H9 (cell line): ENCODE data around the gene RAD23B. TPM values are rescaled to one million over a fixed set of nuclear protein-coding genes. Genes with fewer than 3 reads are reported as not detected.
A peak's percentile ranks its signal among the peaks of the same experiment; 100 is the strongest.

Source experiments
- DNase-seq: peaks from one replicate; pipeline ENCODE4 v3.0.0-alpha.2; 2017
- H2AFZ ChIP-seq: one replicate; pipeline ENCODE4 v1.6.1; 2013; ENCODE audit warnings: mild to moderate bottlenecking, low read length, control low read depth, moderate library complexity
- H2AK5ac ChIP-seq: 2 replicates; pipeline ENCODE4 v1.6.1; 2013; ENCODE audit warnings: low read length, control low read depth, mixed read lengths; ENCODE audit not compliant: insufficient read length
- H2BK120ac ChIP-seq: one replicate; pipeline ENCODE4 v1.6.1; 2013; ENCODE audit warnings: low read depth, mild to moderate bottlenecking, low read length, control low read depth, inconsistent platforms; ENCODE audit not compliant: poor library complexity, severe bottlenecking
- H2BK12ac ChIP-seq: 2 replicates; pipeline ENCODE4 v1.6.1; 2013; ENCODE audit warnings: low read length, control low read depth, mixed read lengths, low read depth; ENCODE audit not compliant: insufficient read length
- H2BK15ac ChIP-seq: 2 replicates; pipeline ENCODE4 v1.6.1; 2013; ENCODE audit warnings: low read depth, low read length, control low read depth
- H2BK20ac ChIP-seq: one replicate; pipeline ENCODE4 v1.6.1; 2013; ENCODE audit warnings: low read depth, mild to moderate bottlenecking, low read length, control low read depth, inconsistent platforms; ENCODE audit not compliant: poor library complexity, severe bottlenecking
- H2BK5ac ChIP-seq: 2 replicates; pipeline ENCODE4 v1.6.1; 2013; ENCODE audit warnings: low read length, control low read depth, mixed read lengths; ENCODE audit not compliant: insufficient read length
- H3K14ac ChIP-seq: 2 replicates; pipeline ENCODE4 v1.6.1; 2013; ENCODE audit warnings: low read length, control low read depth; ENCODE audit not compliant: insufficient read depth
- H3K18ac ChIP-seq: 2 replicates; pipeline ENCODE4 v1.6.1; 2013; ENCODE audit warnings: low read depth, mild to moderate bottlenecking, mixed read lengths, low read length, control low read depth; ENCODE audit not compliant: insufficient read length
- H3K23ac ChIP-seq: 2 replicates; pipeline ENCODE4 v1.6.1; 2013; ENCODE audit warnings: low read length, control low read depth, mixed read lengths, low read depth; ENCODE audit not compliant: insufficient read length
- H3K23me2 ChIP-seq: 2 replicates; pipeline ENCODE4 v1.6.1; 2013; ENCODE audit warnings: low read depth, mild to moderate bottlenecking, mixed read lengths, low read length, control low read depth; ENCODE audit not compliant: insufficient read length, poor library complexity, severe bottlenecking
- H3K27ac ChIP-seq: 2 replicates; pipeline ENCODE4 v1.5.1; 2013; ENCODE audit warnings: low read length, control low read depth, mixed read lengths, low read depth; ENCODE audit not compliant: insufficient read length
- H3K27me3 ChIP-seq: 2 replicates; pipeline ENCODE4 v1.6.1; 2013; ENCODE audit warnings: low read length, control low read depth, inconsistent platforms; ENCODE audit not compliant: insufficient read depth
- H3K4ac ChIP-seq: 2 replicates; pipeline ENCODE4 v1.6.1; 2013; ENCODE audit warnings: low read depth, mild to moderate bottlenecking, control low read depth, inconsistent platforms, low read length, moderate library complexity
- H3K4me1 ChIP-seq: 2 replicates; pipeline ENCODE4 v1.6.1; 2013; ENCODE audit warnings: low read length, control low read depth, inconsistent platforms; ENCODE audit not compliant: insufficient read depth
- H3K4me2 ChIP-seq: 2 replicates; pipeline ENCODE4 v1.6.1; 2013; ENCODE audit warnings: low read length, control low read depth, mixed read lengths; ENCODE audit not compliant: insufficient read length, insufficient read depth
- H3K56ac ChIP-seq: 2 replicates; pipeline ENCODE4 v1.6.1; 2013; ENCODE audit warnings: low read depth, mild to moderate bottlenecking, mixed read lengths, low read length, control low read depth; ENCODE audit not compliant: insufficient read length
- H3K79me1 ChIP-seq: 2 replicates; pipeline ENCODE4 v1.6.1; 2013; ENCODE audit warnings: low read depth, mild to moderate bottlenecking, moderate library complexity, low read length, control low read depth, inconsistent platforms; ENCODE audit not compliant: insufficient read depth, poor library complexity, severe bottlenecking
- H3K79me2 ChIP-seq: 2 replicates; pipeline ENCODE4 v1.6.1; 2013; ENCODE audit warnings: low read length, control low read depth, inconsistent platforms; ENCODE audit not compliant: insufficient read depth
- H3K9ac ChIP-seq: 2 replicates; pipeline ENCODE4 v1.6.1; 2013; ENCODE audit warnings: low read length, control low read depth, mixed read lengths; ENCODE audit not compliant: insufficient read length; ENCODE audit errors: extremely low read depth
- H3K9me3 ChIP-seq: one replicate; pipeline ENCODE4 v1.6.1; 2013; ENCODE audit warnings: low read depth, low read length, inconsistent platforms; ENCODE audit not compliant: control insufficient read depth
- H3T11ph ChIP-seq: one replicate; pipeline ENCODE4 v1.6.1; 2013; ENCODE audit warnings: mild to moderate bottlenecking, low read length, control low read depth, inconsistent platforms
- H4K20me1 ChIP-seq: one replicate; pipeline ENCODE4 v1.6.1; 2013; ENCODE audit not compliant: control insufficient read depth, insufficient read length, insufficient read depth
- H4K5ac ChIP-seq: 2 replicates; pipeline ENCODE4 v1.6.1; 2013; ENCODE audit warnings: low read depth, mild to moderate bottlenecking, mixed read lengths, low read length, control low read depth; ENCODE audit not compliant: insufficient read length
- H4K8ac ChIP-seq: replicated peaks from 2 replicates; pipeline ENCODE4 v1.6.1; 2013; ENCODE audit warnings: low read length, control low read depth, mixed read lengths, low read depth; ENCODE audit not compliant: insufficient read length
- H4K91ac ChIP-seq: 2 replicates; pipeline ENCODE4 v1.6.1; 2013; ENCODE audit warnings: low read depth, mild to moderate bottlenecking, moderate library complexity, mixed read lengths, low read length, control low read depth; ENCODE audit not compliant: insufficient read length
- H3K27ac Mint-ChIP-seq, 3 experiments: 2 replicates in 2 of 3; 3 replicates in 1 of 3; pipeline ENCODE4 v1.8.0; 2020 to 2021; ENCODE audit warnings: mixed read lengths in 3 of 3, mild to moderate bottlenecking in 1 of 3, moderate library complexity in 1 of 3
- H3K27me3 Mint-ChIP-seq: 2 replicates; pipeline ENCODE4 v1.8.0; 2021; ENCODE audit warnings: low read depth, mild to moderate bottlenecking, moderate library complexity, mixed read lengths
- H3K36me3 Mint-ChIP-seq, 3 experiments: 2 replicates in 2 of 3; 3 replicates in 1 of 3; pipeline ENCODE4 v1.8.0; 2020 to 2021; ENCODE audit warnings: low read depth in 3 of 3, mixed read lengths in 3 of 3; ENCODE audit not compliant: insufficient read depth in 1 of 3
- H3K4me1 Mint-ChIP-seq, 2 experiments: 2 replicates each; pipeline ENCODE4 v1.8.0; 2020; ENCODE audit warnings: mixed read lengths in 2 of 2
- H3K4me3 Mint-ChIP-seq, 2 experiments: 2 replicates in 1 of 2; 3 replicates in 1 of 2; pipeline ENCODE4 v1.8.0; 2020 to 2021; ENCODE audit warnings: mild to moderate bottlenecking in 2 of 2, mixed read lengths in 2 of 2, moderate library complexity in 1 of 2
- H3K9me3 Mint-ChIP-seq, 2 experiments: 2 replicates in 1 of 2; 3 replicates in 1 of 2; pipeline ENCODE4 v1.8.0; 2020; ENCODE audit warnings: mild to moderate bottlenecking in 2 of 2, mixed read lengths in 2 of 2, moderate library complexity in 1 of 2
- WGBS: extraction: QIAGEN DNeasy Blood & Tissue Kit; methylation state at CpG from one replicate; pipeline ENCODE4 v1.1.7; 2013; ENCODE audit warnings: missing lambda C conversion rate, low lambda C conversion rate, mixed read lengths; ENCODE audit not compliant: insufficient read length; ENCODE audit errors: extremely low coverage; 5-methylcytosine and 5-hydroxymethylcytosine counted together
- total RNA-seq: library from RNA; stranded (reverse); gene quantifications from 2 replicates; pipeline ENCODE4 v1.2.1, GENCODE V29; 2021
- TF ChIP-seq, protein P1 (sequence below): fragments of 200-600 bp; sonication (generic); conservative IDR thresholded peaks from 3 replicates; pipeline ENCODE4 v1.8.0; 2021; ENCODE audit warnings: antibody characterized with exemption, mild to moderate bottlenecking

The RAD23B gene
- total RNA-seq, 1 experiment from 2014 or later = 154 TPM

DNA sequence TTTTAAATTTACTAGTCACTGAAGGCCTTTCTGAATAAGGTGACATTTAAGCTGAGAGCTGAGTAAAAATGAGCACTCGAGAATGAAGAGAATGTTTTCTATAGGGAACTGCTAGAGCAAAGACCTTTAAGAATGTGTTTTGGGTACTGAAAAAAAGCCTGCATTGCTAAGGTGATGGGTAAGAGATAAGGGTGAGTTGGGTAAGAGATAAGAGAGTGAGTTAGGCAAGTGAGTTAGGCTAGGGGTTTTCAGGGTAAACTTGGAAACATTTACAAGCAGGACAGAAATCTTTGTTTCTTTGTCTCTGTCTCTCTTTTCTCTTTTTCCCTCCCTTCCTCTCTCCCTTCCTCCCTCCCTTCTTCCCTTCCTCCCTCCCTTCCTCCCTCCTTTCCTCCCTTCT is 5.6 kb downstream of the RAD23B start:
- no peak for DNase-seq
- no peak overlapping the region for H2BK120ac ChIP-seq
- Mint-ChIP-seq H3K36me3 (peaks cover 0 to 15% (median 4%) of the 10 kb centered on the region in 3 experiments; a peak in 5 of 7 replicates), H3K4me1 (peaks cover 53 to 56% of the 10 kb centered on the region in 2 experiments), H3K27ac (peak overlapping the region; percentile 7 to 68 (median 58); a peak in 4 of 7 replicates), H3K9me3 (no peaks in the 10 kb centered on the region), H3K4me3 (peak overlapping the region in 1 of 2 experiments; percentile 5; a peak in 1 of 5 replicates), H3K27me3 (no peaks in the 10 kb centered on the region)
- H3K4me1 ChIP-seq = peaks cover 8% of the 10 kb centered on the region; the same call in 1 of the 2 replicates
- H2AFZ ChIP-seq = no peak overlapping the region
- H2BK12ac ChIP-seq = no peak overlapping the region
- H3K9ac ChIP-seq = no peak overlapping the region
- H4K5ac ChIP-seq = no peak overlapping the region
- H3K27me3 ChIP-seq = no peaks in the 10 kb centered on the region
- H3K14ac ChIP-seq = no peak overlapping the region
- H3T11ph ChIP-seq = no peak overlapping the region
- WGBS = no CpG with 5 or more reads among the region's 1 CpG
- H3K56ac ChIP-seq = no peak overlapping the region
- no peak overlapping the region for H3K18ac ChIP-seq
- no peak overlapping the region for H4K91ac ChIP-seq
- H4K20me1 ChIP-seq = no peaks in the 10 kb centered on the region
- H3K79me2 ChIP-seq = peaks cover 77% of the 10 kb centered on the region
- H4K8ac ChIP-seq = no peak overlapping the region
- no peaks in the 10 kb centered on the region for H3K79me1 ChIP-seq
- no peak overlapping the region for H3K4me2 ChIP-seq
- H2BK15ac ChIP-seq = no peak overlapping the region
- no peak overlapping the region for H2AK5ac ChIP-seq
- no peak overlapping the region for H3K4ac ChIP-seq
- TF ChIP-seq, protein P1, sequence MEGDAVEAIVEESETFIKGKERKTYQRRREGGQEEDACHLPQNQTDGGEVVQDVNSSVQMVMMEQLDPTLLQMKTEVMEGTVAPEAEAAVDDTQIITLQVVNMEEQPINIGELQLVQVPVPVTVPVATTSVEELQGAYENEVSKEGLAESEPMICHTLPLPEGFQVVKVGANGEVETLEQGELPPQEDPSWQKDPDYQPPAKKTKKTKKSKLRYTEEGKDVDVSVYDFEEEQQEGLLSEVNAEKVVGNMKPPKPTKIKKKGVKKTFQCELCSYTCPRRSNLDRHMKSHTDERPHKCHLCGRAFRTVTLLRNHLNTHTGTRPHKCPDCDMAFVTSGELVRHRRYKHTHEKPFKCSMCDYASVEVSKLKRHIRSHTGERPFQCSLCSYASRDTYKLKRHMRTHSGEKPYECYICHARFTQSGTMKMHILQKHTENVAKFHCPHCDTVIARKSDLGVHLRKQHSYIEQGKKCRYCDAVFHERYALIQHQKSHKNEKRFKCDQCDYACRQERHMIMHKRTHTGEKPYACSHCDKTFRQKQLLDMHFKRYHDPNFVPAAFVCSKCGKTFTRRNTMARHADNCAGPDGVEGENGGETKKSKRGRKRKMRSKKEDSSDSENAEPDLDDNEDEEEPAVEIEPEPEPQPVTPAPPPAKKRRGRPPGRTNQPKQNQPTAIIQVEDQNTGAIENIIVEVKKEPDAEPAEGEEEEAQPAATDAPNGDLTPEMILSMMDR = no peak
- no peak overlapping the region for H2BK5ac ChIP-seq
- H3K9me3 ChIP-seq = no peaks in the 10 kb centered on the region
- no peak overlapping the region for H2BK20ac ChIP-seq
- H3K23me2 ChIP-seq = no peaks in the 10 kb centered on the region
- H3K23ac ChIP-seq = no peak overlapping the region
- H3K27ac ChIP-seq = no peak overlapping the region
